ENCODE data around the gene TMEM139. TPM values are rescaled to one million over a fixed set of nuclear protein-coding genes. Genes with fewer than 3 reads are reported as not detected.
"Not testable (repeated sequence)": the region's sequence is repeated elsewhere in the genome, so short reads cannot be mapped to it uniquely, and the experiment has no call there.

TMEM139 gene
- total RNA-seq, 1 donor from 2014 or later, result not detected

GRCh38 chr7:143263266-143264195 lies 21.2 kb upstream of the TMEM139 start, which contains the start of gene GSTK1:
Gene GSTK1 (plus strand): TSS chr7:143263441. CDS start chr7:143263514, 73 bp downstream.
- Mint-ChIP-seq H3K4me3 (ENCODE audit: unreplicated experiment) (peak within 1 kb of the TSS; percentile 92), H3K27me3 (ENCODE audit: unreplicated experiment) (no peaks in the 10 kb centered on the region), H3K27ac (ENCODE audit: unreplicated experiment) (peak within 1 kb of the TSS; percentile 83), H3K9me3 (ENCODE audit: unreplicated experiment) (no peaks in the 10 kb centered on the region), H3K4me1 (ENCODE audit: unreplicated experiment) (peaks cover 24% of the 10 kb centered on the region), H3K36me3 (ENCODE audit: unreplicated experiment) (peaks cover 18% of the 10 kb centered on the region)
- peak; percentile 90 for DNase-seq (ENCODE audit: extremely low spot score, unreplicated experiment)
- TF ChIP-seq CTCF (IDR thresholded peaks at IDR 0.05), result no peak

GRCh38 chr7:143264196-143264568 lies 20.6 kb upstream of the TMEM139 start:
- Mint-ChIP-seq H3K4me1 (ENCODE audit: unreplicated experiment) (peaks cover 24% of the 10 kb centered on the region), H3K4me3 (ENCODE audit: unreplicated experiment) (peak overlapping the region; percentile 92), H3K36me3 (ENCODE audit: unreplicated experiment) (peaks cover 25% of the 10 kb centered on the region), H3K27ac (ENCODE audit: unreplicated experiment) (peak overlapping the region; percentile 83)
- DNase-seq (ENCODE audit: extremely low spot score, unreplicated experiment); H3K9me3 Mint-ChIP-seq (ENCODE audit: unreplicated experiment); H3K27me3 Mint-ChIP-seq (ENCODE audit: unreplicated experiment): not testable (repeated sequence)

- peaks cover 33% of the 10 kb centered on the region for H3K36me3 Mint-ChIP-seq (ENCODE audit: unreplicated experiment)
- peak overlapping the region; percentile 3 for H3K27ac Mint-ChIP-seq (ENCODE audit: unreplicated experiment)
- H3K4me1 Mint-ChIP-seq (ENCODE audit: unreplicated experiment), result peaks cover 24% of the 10 kb centered on the region
- no peak overlapping the region for H3K4me3 Mint-ChIP-seq (ENCODE audit: unreplicated experiment)
- no peaks in the 10 kb centered on the region for H3K27me3 Mint-ChIP-seq (ENCODE audit: unreplicated experiment)
- no peak for TF ChIP-seq CTCF (IDR thresholded peaks at IDR 0.05)
- DNase-seq (ENCODE audit: extremely low spot score, unreplicated experiment), result peak; percentile 80
- H3K9me3 Mint-ChIP-seq (ENCODE audit: unreplicated experiment), result no peaks in the 10 kb centered on the region
These were observed 19.6 kb upstream of the TMEM139 start for GRCh38 chr7:143265017-143265693.

GRCh38 chr7:143269251-143269650 lies 15.5 kb upstream of the TMEM139 start:
- no peak overlapping the region for H3K27ac Mint-ChIP-seq (ENCODE audit: unreplicated experiment)
- H3K9me3 Mint-ChIP-seq (ENCODE audit: unreplicated experiment), result no peaks in the 10 kb centered on the region
- DNase-seq (ENCODE audit: extremely low spot score, unreplicated experiment), result no peak
- H3K27me3 Mint-ChIP-seq (ENCODE audit: unreplicated experiment), result no peaks in the 10 kb centered on the region
- TF ChIP-seq CTCF (IDR thresholded peaks at IDR 0.05), result no peak
- H3K4me3 Mint-ChIP-seq (ENCODE audit: unreplicated experiment), result no peak overlapping the region
- H3K36me3 Mint-ChIP-seq (ENCODE audit: unreplicated experiment), result peaks cover 33% of the 10 kb centered on the region
- peaks cover 12% of the 10 kb centered on the region for H3K4me1 Mint-ChIP-seq (ENCODE audit: unreplicated experiment)

- H3K36me3 Mint-ChIP-seq (ENCODE audit: unreplicated experiment), result peaks cover 21% of the 10 kb centered on the region
- peaks cover under 1% of the 10 kb centered on the region for H3K4me1 Mint-ChIP-seq (ENCODE audit: unreplicated experiment)
- H3K9me3 Mint-ChIP-seq (ENCODE audit: unreplicated experiment), result no peaks in the 10 kb centered on the region
- no peak for TF ChIP-seq CTCF (IDR thresholded peaks at IDR 0.05)
- DNase-seq (ENCODE audit: extremely low spot score, unreplicated experiment), result no peak
- no peaks in the 10 kb centered on the region for H3K27me3 Mint-ChIP-seq (ENCODE audit: unreplicated experiment)
- no peak overlapping the region for H3K27ac Mint-ChIP-seq (ENCODE audit: unreplicated experiment)
- no peak overlapping the region for H3K4me3 Mint-ChIP-seq (ENCODE audit: unreplicated experiment)
These were observed 13.5 kb upstream of the TMEM139 start for GRCh38 chr7:143271240-143271639.
